Posterior cingulate gyrus (tissue), 11 donors: ENCODE results near the gene MEIS3.
"Not testable (repeated sequence)": the region's sequence is repeated elsewhere in the genome, so short reads cannot be mapped to it uniquely, and the experiment has no call there.

Source experiments
- DNase-seq, 10 donors: peaks; one replicate each; pipeline versions ENCODE4 v3.0.0 to v3.0.0-alpha.2; 2020 to 2021; ENCODE audit warnings: mixed read lengths in 3 of 10
- intact Hi-C: fragments of 100-400 bp; cut with DNase I; formaldehyde crosslinking; loops from one replicate; pipeline ENCODE4 v1.15.1; 2023

The MEIS3 gene

GRCh38 chr19:47418692-47419029 is 666 bp downstream of the MEIS3 start:
- DNase-seq, result peak in 2 of 10 donors; percentile 72 to 74
- intact Hi-C loops, result no loop called here

GRCh38 chr19:47417746-47418691 is 1.3 kb downstream of the MEIS3 start:
- DNase-seq, result peak in 2 of 10 donors; percentile 71 to 75
- intact Hi-C loops, result no loop called here

DNA sequence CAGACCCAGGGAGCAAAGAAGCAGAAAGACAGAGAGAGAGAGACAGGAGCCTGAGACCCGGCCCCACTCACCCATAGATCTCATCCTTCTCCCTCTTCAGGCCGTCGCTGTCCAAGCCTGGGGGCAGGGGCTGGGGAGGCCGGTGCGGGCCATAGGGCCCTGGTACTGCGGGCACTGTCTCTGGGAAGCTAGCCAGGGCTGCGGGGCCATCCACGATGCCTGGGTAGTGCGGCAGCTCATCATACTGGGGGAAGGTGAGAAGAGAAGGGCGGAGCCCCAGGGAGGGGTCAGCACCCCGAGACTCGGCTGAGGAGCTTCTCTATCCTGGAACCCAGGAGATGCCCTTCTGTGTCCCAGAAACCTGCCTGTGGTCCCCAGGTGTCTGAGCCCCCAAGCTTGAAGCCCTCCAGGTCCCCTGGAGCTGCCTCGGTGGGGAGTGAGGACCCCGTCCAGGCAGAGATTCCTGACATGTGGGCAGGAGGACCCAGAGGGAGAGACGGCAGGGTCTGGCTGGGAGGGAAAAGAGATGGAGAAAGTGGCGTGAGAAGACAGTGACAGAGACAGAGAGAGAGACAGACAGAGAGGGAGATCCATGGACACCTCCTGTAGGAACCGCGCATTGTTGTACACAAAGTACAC is 2.1 kb downstream of the MEIS3 start:
- intact Hi-C loops, result no loop called here

GRCh38 chr19:47416643-47416985 is 2.7 kb downstream of the MEIS3 start:
- intact Hi-C loops, result no loop called here

More for the DNA sequence above, 2.1 kb downstream of the MEIS3 start:
- peak in 2 of 10 donors; percentile 69 to 75 for DNase-seq

DNA sequence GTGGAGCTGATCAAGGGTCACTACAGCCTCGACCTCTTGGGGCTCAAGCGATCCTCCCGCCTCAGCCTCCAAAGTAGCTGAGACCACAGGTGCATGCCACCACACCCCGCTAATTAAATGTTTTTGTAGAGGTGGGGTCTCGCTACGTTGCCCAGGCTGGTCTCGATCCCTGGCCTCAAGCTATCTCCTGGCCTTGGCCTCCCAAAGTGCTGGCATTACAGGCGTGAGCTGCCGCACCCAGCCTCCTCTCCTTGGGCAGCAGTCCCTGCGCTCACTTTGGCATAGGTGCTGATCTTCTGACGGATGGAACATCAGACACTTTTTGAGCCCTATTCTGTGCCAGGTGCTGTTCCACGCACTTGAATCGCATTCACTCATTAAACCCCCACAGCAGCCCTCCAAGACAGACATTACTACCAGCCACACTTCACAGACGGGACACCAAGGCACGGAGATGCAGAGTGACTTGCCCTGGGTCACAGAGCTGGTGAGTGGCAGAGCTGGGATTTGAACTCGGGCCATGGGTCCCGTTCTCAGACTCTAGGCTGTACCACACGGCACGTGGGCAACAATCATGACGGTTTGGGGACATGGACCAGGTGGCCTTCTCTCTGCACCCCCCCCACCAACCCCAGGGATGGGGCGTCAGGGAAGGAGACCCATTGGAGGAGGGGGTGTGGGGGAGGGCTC is 3.2 kb downstream of the MEIS3 start:
- DNase-seq, result peak in 2 of 10 donors; percentile 62 to 74
- intact Hi-C loops, result no loop called here

More at GRCh38 chr19:47416643-47416985, 2.7 kb downstream of the MEIS3 start:
- peak in 2 of 10 donors; percentile 30 to 71 for DNase-seq

DNA sequence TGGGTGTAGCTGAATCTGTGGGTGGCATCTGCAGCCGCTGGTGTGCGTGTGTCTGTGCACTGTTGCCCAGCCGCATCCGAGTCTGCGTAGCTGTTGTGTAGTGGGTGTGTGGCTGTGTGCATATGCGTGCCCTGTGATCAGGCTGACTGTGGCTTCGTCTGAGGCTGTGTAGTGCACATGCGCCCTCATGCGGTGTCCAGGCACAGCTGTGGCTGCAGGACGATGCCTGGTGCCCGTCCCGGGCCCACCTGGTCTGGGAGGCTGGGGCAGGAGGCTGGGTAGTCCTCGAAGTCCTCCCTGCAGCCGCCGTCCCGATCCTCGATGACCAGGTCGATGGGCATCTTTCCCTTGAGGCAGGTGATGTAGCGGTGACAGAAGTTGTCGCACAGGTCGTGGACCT is 4.9 kb downstream of the MEIS3 start:
- intact Hi-C loops, result no loop called here
- peak in 8 of 10 donors; percentile 47 to 94 (median 69) for DNase-seq

- peak in 2 of 10 donors; percentile 54 to 71 for DNase-seq
- intact Hi-C loops, result no loop called here
Measured at GRCh38 chr19:47413941-47414340, 5.4 kb downstream of the MEIS3 start.

GRCh38 chr19:47411696-47412095 is 7.6 kb downstream of the MEIS3 start:
- intact Hi-C loops, result not testable (repeated sequence)
- peak in 1 of 10 donors; percentile 18 for DNase-seq

- DNase-seq, result peak in 2 of 10 donors; percentile 37 to 51
- intact Hi-C loops, result no loop called here
Measured at GRCh38 chr19:47411101-47411500, 8.2 kb downstream of the MEIS3 start.

GRCh38 chr19:47408156-47408938 is 11.0 kb downstream of the MEIS3 start:
- intact Hi-C loops, result no loop called here
- DNase-seq, result peak in 1 of 10 donors; percentile 14

DNA sequence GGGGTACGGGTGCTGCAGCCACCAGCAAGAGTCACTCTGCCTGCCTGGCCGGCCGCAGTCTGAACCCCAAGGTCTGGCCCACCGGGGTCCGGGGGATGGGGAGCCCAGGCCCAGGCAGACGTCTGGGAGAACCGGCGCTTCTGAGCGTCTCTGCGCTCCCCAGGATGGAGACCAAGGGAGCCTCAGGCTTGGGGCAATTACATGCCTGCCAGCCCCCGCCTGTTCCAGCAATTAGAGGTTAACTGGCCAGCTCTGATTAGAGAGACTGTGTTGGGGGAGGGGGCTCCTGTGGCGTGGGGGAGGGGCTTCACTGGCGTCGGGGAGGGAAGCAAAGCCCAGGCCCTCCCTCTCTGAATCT is 11.9 kb downstream of the MEIS3 start:
- intact Hi-C loops, result no loop called here
- DNase-seq, result peak in 1 of 10 donors; percentile 62

DNA sequence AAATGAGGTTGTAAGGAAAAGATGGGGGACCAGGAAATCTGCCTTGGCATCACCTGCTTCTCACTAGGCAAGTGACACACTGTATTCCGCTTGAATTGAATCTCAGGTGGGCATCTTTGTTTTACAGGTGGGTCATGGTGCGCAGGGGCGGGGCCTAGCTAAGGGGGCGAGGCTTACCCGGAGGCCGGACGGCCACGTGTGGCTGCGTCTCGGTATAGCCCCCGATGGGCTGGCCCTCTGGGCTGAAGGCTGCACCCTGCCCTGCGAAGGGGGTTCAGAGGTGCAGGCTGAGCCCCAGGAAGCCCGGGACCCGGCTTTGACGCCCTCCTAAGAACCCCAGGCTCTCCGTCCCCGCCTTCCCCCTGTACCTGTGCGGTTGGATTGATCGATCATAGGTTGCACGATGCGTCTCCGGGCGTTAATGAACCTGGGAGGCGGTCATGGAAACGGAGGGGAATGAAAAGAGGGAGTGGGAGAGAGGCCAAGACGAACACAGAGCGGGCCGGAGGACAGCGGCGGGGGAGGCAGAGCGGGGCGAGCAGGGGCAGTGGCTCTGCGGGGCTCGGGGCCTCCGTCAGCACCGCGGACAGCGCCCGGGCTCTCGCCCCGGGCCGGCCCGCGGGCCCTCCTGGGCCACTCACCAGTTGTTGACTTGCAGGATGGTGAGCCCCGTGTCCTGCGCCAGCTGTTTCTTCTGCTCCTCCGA is 12.5 kb downstream of the MEIS3 start:
- intact Hi-C loops, result no loop called here
- DNase-seq, result peak in 1 of 10 donors; percentile 70

DNA sequence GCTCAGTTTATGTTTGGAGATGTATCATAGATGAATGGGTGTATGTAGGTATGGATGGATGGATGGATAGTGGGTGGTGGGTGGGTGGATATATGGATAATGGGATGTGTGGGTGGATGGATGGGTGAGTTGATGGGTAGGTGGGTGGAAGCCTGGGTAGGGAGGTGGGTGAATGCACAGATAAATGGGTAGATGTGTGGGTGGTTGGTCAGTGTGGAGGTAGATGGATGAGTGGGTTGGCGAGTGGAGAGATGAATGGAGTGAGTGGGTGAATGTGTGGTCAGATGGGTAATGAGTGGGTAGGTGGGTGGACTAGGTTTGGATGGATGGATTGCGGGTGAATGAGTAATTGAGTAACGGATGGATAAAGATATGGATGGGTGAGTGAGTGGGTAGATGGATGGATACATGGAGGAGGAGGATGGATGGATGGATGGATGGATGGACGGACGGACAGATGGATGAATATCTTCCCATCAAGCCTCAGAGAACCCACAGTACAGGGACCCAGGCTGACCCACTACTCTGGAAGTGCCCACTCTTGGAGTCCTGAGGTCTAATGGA is 13.4 kb downstream of the MEIS3 start:
- DNase-seq, result no peak
- intact Hi-C loops, result no loop called here

GRCh38 chr19:47405197-47405550 is 14.2 kb downstream of the MEIS3 start:
- DNase-seq, result no peak
- intact Hi-C loops, result no loop called here

DNA sequence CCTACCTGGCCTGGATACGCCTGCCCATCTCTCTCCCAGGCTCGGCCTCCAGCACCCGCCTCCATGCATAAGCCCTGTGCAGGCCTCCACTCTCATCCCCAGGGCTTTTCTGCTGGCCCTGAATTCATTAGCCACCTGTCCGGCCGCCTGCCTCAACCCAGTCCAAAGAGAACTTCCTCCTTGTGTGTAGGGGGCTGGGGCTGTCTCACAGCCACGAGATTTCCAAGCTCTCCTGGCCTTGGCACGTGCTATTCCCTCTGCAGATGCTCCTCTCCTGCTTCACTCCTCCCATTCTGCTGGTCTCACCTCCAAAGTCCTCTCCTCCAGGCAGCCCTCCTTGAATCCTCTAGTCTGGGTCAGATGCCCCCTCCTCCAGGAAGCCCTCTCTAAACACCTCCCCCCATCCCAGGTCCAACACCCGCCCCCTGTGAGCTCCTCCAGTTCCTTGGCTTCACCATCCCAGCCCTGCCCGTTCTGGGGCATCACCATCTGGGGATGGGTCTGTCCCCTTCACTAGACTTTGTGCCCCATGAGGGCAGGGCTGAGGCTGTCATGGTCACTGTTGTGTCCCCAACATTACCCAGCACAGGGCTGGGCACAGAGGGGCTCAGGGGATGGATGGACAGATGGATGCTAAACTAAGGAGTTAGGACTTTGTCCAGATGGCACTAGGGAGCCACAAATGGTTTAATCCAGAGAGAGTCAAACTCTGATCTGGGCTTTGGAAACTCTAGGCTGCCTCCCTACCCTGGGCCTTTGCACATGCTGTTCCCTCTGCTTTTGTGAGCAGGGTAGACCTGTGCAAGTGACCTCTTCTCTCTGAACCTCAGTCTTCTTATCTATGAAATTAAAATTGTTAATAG is 14.8 kb downstream of the MEIS3 start:
- peak in 1 of 10 donors; percentile 76 for DNase-seq
- intact Hi-C loops, result no loop called here

DNA sequence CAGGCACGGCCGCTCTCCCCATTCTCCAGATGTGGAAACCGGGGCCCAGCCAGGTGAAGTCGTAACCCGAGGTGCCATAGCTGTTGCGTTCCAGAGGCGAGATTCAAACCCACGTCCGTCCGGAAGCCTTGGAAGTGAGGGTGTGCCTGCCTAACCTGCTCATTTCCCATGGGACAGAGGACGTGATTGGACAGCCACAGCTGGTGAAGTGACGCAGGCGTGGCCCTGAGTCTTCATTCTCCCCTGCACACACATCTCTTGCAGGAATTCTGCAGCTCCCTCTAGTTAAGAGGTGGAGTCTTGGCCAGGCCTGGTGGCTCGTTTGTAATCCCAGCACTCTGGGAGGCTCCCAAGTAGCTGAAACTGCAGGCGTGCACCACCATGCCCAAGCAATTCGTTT is 16.8 kb downstream of the MEIS3 start:
- intact Hi-C loops, result no loop called here
- DNase-seq, result peak in 1 of 10 donors; percentile 57

DNA sequence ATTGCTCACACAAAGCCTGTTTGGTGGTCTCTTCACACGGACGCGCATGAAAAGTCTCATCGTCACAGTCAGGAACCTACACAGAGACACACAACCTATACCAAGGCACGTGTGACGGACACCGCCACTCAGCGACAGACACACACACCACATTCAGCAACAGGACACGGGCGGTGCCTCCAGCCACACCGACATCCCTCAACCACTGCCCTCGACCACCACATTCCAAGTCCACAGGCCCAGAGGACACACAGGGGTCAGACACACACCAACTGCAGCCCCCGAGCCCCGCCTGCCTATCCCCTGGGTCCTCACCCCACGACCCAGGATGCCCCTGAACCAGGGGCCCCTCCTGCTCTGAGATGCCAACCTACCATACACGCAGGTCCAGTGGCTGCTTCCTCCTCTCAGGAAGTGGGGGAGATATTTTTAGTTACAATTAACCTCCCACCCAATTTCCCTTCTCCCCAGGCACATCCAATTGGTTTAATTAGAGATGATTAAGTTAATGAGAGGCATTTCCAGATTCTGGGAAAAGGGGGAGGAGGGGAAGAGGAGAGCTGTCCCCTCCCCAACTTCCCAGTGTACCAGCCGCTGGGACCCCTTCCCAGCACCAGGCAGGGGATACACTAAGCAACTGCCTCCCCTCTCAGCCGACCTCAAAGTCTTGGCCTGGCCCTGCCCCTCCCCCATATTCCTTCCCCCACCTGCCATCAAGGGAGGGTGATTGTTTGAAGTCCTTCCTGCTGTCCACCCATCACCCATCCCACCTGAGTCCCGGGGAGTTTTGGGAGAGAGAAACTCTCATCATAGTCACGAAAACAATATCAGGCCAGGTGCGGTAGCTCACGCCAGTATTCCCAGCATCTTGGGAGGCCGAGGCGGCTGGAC is 20.4 kb downstream of the MEIS3 start:
- intact Hi-C loops, result no loop called here
- peak in 1 of 10 donors; percentile 50 for DNase-seq
